ENCODE measurements around the gene ABHD2.

DNA sequence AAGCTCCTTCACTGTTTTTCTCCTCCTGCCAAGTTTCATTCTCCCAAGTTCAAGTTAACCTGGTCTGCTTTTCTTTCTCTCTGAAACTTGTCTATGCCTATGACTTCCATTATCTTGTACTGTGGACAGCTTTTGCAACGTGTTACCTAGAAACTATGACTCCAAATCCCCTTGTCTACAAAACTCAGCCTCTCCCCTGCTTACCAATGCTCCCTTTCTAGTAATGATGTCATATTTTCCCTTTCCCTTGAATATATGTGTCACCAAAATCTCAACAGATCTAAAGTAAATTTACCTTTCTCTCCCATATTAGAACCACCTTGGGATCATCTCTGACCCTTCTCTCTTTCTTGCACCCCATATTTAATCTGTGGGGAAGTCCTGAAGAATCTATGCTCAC, 10.5 kb upstream of the ABHD2 start:
- TF ChIP-seq FOXM1 (IDR thresholded peaks at IDR 0.05; ENCODE audit: borderline replicate concordance) = no peak
- no peak for TF ChIP-seq BHLHE40 (IDR thresholded peaks at IDR 0.05; ENCODE audit: borderline replicate concordance)
